Measurements from ENCODE around the gene ZNF536.

DNA sequence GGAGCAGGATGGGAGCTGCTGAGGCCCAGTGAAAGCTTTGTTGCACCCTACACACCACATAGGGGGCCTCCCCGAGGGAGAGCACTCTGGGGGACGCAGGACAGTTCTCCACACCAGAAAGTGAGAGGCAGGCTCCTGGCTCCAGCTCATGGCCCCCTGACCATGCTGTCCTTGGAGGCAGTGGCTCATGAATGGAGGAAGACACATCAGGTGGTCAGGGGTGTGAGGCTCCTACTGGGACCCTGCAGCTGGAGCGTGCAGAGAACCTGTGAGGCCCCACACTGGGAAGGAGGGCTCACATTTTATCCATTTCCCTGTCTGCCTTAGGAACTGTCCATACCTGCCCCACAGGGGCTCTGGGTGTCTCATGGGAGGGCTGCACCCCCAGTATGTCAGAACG, 85.3 kb downstream of the ZNF536 start:
- TF ChIP-seq, protein P1, sequence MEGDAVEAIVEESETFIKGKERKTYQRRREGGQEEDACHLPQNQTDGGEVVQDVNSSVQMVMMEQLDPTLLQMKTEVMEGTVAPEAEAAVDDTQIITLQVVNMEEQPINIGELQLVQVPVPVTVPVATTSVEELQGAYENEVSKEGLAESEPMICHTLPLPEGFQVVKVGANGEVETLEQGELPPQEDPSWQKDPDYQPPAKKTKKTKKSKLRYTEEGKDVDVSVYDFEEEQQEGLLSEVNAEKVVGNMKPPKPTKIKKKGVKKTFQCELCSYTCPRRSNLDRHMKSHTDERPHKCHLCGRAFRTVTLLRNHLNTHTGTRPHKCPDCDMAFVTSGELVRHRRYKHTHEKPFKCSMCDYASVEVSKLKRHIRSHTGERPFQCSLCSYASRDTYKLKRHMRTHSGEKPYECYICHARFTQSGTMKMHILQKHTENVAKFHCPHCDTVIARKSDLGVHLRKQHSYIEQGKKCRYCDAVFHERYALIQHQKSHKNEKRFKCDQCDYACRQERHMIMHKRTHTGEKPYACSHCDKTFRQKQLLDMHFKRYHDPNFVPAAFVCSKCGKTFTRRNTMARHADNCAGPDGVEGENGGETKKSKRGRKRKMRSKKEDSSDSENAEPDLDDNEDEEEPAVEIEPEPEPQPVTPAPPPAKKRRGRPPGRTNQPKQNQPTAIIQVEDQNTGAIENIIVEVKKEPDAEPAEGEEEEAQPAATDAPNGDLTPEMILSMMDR (optimal IDR thresholded peaks at IDR 0.05 in 1 of 3, IDR thresholded peaks at IDR 0.05 in 1 of 3, conservative IDR thresholded peaks at IDR 0.05 in 1 of 3; ENCODE audit: extremely low read depth in 1 of 3, insufficient read depth in 2 of 3, low read length in 3 of 3) = no peak
- TF ChIP-seq EZH2 (IDR thresholded peaks at IDR 0.05; ENCODE audit: low read length) = no peak

All from keratinocyte (primary cell).